Stimulated activated CD8-positive, alpha-beta memory T cell treated with anti-CD3 and anti-CD28 coated beads, Interleukin-12 subunit alpha, Interleukin-12 subunit beta, amount 100 ng/mL, for 4 hours (primary cell): Measurements from ENCODE around the gene NRSN2.

Source experiments
- DNase-seq: peaks from one replicate; pipeline ENCODE4 v3.0.0-alpha.2; 2020; ENCODE audit warnings: low read depth

NRSN2 gene

GRCh38 chr20:346640-347316 lies at the start of gene NRSN2:
Gene NRSN2 (plus strand): TSS chr20:347111. CDS start chr20:349644, 2,533 bp downstream.
- DNase-seq: no peak

GRCh38 chr20:297925-298775 lies 48.8 kb upstream of the NRSN2 start:
- peak; percentile 15 for DNase-seq

- DNase-seq: no peak
Measured at GRCh38 chr20:298776-299391, 48.0 kb upstream of the NRSN2 start.

GRCh38 chr20:300345-300990 lies 46.4 kb upstream of the NRSN2 start:
- DNase-seq: no peak

GRCh38 chr20:301886-302848 lies 44.7 kb upstream of the NRSN2 start:
- no peak for DNase-seq

GRCh38 chr20:305745-306144 lies 41.2 kb upstream of the NRSN2 start:
- DNase-seq: no peak

GRCh38 chr20:308427-309038 lies 38.4 kb upstream of the NRSN2 start:
- no peak for DNase-seq

GRCh38 chr20:309306-309840 lies 37.5 kb upstream of the NRSN2 start:
- no peak for DNase-seq

- peak; percentile 56 for DNase-seq
Measured at GRCh38 chr20:309841-310644, 36.9 kb upstream of the NRSN2 start.

GRCh38 chr20:310645-311044 lies 36.3 kb upstream of the NRSN2 start:
- DNase-seq: no peak

GRCh38 chr20:311609-312008 lies 35.3 kb upstream of the NRSN2 start:
- no peak for DNase-seq

GRCh38 chr20:312067-312466 lies 34.8 kb upstream of the NRSN2 start:
- no peak for DNase-seq

GRCh38 chr20:312866-313265 lies 34.0 kb upstream of the NRSN2 start:
- no peak for DNase-seq

- DNase-seq: no peak
Measured at GRCh38 chr20:313402-313801, 33.5 kb upstream of the NRSN2 start.

- no peak for DNase-seq
Measured at GRCh38 chr20:313948-314347, 33.0 kb upstream of the NRSN2 start.

GRCh38 chr20:316316-317068 lies 30.4 kb upstream of the NRSN2 start:
- no peak for DNase-seq

- peak; percentile 86 for DNase-seq
Measured at GRCh38 chr20:324177-325044, 22.5 kb upstream of the NRSN2 start.
